AG10803 (cell line): Measurements from ENCODE around the gene IVL.

ENCODE experiments used
- DNase-seq: peaks from one replicate; pipeline ENCODE4 v3.0.0; 2010; ENCODE audit warnings: low read depth
- H3K4me3 ChIP-seq: 2 replicates; pipeline ENCODE4 v1.5.1; 2011; ENCODE audit warnings: mild to moderate bottlenecking, low read length, control low read depth
- TF ChIP-seq, protein P1 (sequence below): conservative IDR thresholded peaks from 2 replicates; pipeline ENCODE4 v1.5.1; 2011; ENCODE audit warnings: mild to moderate bottlenecking, low read length, control low read depth, inconsistent platforms

The IVL gene

DNA sequence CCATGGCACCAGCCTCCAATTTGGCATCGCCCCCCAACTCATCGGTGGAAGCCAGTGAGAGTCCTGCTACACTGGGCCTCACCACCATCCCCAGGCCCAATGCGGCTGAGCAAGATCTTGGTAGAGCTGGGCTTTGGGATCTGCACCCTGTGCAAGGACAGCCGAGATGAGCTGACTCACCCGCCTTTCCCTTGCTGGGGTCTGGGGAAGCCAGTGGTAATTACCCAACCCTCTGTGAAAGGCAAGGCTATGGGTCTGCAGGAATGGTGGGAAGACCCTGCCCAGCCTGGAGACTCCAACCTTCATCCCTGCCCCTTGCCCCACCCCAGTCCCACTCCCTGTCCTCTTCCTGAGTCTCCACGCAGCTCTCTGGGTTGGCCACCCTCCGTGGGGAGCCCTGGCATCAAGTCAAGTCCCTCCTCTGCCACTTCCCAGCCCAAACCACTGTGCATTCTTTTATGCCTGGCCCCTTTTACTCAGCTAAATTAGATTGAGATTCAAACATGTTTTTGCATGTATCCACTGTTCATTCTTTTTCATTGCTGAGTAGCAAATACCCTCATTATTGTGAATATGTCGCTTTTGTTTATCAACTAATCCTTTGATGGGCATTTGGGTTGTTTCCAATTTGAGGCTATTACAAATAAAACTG, 21.5 kb upstream of the IVL start:
- H3K4me3 ChIP-seq = no peak overlapping the region
- TF ChIP-seq, protein P1, sequence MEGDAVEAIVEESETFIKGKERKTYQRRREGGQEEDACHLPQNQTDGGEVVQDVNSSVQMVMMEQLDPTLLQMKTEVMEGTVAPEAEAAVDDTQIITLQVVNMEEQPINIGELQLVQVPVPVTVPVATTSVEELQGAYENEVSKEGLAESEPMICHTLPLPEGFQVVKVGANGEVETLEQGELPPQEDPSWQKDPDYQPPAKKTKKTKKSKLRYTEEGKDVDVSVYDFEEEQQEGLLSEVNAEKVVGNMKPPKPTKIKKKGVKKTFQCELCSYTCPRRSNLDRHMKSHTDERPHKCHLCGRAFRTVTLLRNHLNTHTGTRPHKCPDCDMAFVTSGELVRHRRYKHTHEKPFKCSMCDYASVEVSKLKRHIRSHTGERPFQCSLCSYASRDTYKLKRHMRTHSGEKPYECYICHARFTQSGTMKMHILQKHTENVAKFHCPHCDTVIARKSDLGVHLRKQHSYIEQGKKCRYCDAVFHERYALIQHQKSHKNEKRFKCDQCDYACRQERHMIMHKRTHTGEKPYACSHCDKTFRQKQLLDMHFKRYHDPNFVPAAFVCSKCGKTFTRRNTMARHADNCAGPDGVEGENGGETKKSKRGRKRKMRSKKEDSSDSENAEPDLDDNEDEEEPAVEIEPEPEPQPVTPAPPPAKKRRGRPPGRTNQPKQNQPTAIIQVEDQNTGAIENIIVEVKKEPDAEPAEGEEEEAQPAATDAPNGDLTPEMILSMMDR = no peak
- no peak for DNase-seq

DNA sequence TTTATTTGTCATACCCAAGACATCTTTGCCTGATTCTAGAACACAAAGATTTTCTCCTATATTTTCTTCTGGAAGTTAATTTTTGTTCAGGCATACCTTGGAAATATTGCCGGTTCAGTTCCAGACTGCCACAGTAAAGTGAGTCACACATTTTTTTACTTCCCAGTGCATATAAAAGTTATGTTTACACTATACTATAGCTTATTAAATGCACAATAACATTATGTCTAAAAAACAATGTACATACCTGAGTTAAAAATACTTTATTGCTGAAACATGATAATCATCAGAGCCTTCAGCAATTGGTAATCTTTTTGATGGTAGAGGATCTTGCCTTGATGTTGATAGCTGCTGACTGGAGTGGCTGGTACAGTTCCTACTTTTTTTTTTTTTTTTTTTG, 20.2 kb upstream of the IVL start:
- TF ChIP-seq, protein P1 = no peak
- H3K4me3 ChIP-seq = no peak overlapping the region
- DNase-seq = no peak

DNA sequence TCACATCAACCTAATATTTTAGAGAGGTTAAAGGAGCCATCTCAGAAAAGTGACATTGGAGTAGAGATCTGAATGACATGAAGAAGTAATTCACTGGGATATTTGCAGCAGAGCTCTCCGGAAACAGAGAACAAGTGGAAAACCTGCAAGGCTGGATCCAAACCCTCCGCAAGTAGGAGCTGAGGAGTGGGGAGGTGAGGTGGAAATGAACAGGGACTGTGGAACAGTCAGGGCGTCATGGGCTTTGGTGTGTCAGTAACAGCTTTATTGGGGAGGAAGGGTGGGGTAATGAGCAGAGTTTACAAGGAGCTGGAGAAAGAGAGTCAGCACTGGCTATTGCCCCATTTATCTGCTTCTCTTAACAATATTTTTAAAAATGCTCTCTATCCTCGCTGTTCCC, 9.3 kb upstream of the IVL start:
- no peak for DNase-seq
- H3K4me3 ChIP-seq = no peak overlapping the region
- TF ChIP-seq, protein P1 = no peak

DNA sequence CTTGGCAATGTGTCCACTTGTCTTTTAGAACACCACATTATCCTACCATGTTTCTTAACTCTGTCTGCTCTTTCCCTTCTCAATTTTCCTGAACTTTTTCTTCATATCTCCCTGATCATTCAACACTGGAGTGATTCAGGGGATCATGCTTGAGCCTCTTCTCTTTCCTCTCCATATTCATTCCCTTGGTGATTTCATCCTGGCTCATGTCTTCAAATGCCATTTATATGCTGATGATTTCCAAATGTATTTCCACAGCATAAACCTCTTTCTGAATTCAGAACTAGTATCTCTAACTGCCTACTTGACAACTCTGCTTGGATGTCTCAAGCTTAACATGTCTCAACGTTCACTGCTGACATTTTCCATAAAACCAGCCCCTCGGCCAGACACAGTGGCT, 8.5 kb upstream of the IVL start:
- TF ChIP-seq, protein P1 = no peak
- no peak overlapping the region for H3K4me3 ChIP-seq
- DNase-seq = no peak

DNA sequence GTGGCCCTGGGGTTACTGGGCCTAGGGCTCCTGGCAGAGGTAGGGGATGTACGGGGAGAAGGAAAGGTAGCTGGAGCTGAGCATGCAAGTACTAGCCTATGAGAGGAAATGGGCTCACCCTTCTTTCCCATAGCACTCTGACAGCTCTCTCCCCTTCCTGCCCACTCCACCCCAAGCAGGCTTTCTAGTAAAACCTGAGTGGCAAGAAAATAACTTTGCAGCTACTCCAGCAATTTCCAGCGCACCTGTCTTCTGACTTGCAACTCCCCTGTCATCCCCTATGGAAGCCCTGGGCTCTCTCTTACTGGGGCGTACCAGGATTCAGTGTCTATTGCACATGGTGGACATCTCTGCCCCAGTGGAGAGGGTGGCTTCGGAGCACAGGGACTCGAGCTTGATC, 6.7 kb upstream of the IVL start:
- H3K4me3 ChIP-seq = no peak overlapping the region
- TF ChIP-seq, protein P1 = no peak
- no peak for DNase-seq

DNA sequence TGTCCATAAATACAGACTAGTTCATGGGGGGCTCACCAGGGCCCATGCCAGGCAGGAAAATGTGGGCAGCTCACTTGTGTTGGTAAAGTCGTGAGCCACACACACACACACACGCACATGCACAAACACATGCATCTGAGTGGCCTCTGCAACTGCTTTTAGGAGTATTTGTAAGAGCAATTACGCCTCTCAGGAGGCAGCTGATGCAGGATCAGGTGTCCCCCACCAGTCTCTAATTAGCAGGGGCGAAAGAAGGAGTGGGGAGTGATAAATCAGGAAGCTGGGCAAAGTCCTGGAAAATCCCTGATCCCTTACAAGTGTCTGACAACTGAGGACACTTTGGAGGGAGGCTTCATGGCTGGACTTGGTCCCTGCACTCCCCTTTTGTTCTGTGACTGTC, 5.7 kb upstream of the IVL start:
- DNase-seq = no peak
- no peak overlapping the region for H3K4me3 ChIP-seq
- TF ChIP-seq, protein P1 = no peak

DNA sequence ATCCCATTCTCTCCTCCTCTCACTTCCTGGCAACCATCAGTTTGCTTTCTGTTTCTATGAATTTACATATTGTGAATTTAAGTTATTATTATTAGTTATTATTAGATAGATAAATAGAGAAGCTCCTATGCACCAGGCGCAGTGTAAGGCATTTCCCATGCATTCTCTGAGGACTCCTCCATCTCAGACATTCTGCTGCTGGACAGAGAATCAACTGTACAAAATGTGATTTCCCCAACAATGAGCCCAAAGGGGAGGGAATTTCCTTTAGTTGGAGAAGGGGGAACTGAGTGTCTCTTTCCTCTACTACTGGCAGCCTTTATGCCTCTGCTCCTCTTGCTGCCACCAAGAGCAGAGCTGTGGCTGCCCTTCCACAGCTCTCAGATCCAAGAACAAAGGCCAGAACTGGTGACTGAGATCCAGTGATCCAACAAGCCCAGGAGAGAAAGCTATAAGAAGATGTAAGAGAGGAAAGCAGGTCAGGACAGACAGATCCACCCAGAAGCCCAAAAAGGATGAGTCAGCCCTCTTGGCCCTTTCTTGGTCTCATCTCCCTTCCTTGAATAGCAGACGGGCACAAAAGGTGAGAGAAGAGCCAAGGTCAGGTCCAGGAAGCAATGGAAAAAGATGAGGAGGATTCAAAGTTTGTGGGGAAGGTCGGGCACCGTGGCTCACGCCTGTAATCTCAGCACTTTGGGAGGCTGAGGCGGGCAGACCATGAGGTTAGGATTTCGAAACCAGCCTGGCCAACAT, 3.5 kb upstream of the IVL start:
- TF ChIP-seq, protein P1 = no peak
- no peak for DNase-seq
- no peak overlapping the region for H3K4me3 ChIP-seq
